Smooth muscle cell (in vitro differentiated cells): Measurements from ENCODE around the gene ATAD2B. TPM values are rescaled to one million over a fixed set of nuclear protein-coding genes. Genes with fewer than 3 reads are reported as not detected.
"Not testable (repeated sequence)": the region's sequence is repeated elsewhere in the genome, so short reads cannot be mapped to it uniquely, and the experiment has no call there.

Experiments
- DNase-seq: peaks from one replicate; lab custom pipeline; 2025; ENCODE audit not compliant: unreplicated experiment; lab: John Stamatoyannopoulos, UW
- H2AFZ ChIP-seq: fragments of 200-600 bp; sonication (generic); 2 replicates; pipeline ENCODE4 v1.6.0; 2016; ENCODE audit warnings: antibody characterized with exemption, low read depth, mild to moderate bottlenecking
- H3F3A ChIP-seq: fragments of 200-600 bp; sonication (generic); 2 replicates; pipeline ENCODE4 v1.6.0; 2017; ENCODE audit warnings: antibody characterized with exemption, low read depth
- H3K27ac ChIP-seq: fragments of 200-600 bp; sonication (generic); 2 replicates; pipeline ENCODE4 v1.5.1; 2016; ENCODE audit warnings: low read depth, mild to moderate bottlenecking
- H3K27me3 ChIP-seq: fragments of 200-600 bp; sonication (generic); 2 replicates; pipeline ENCODE4 v1.6.1; 2016; ENCODE audit warnings: low read depth, mild to moderate bottlenecking
- H3K36me3 ChIP-seq: fragments of 200-600 bp; sonication (generic); 2 replicates; pipeline ENCODE4 v1.5.1; 2016; ENCODE audit warnings: low read depth
- H3K4me1 ChIP-seq: fragments of 200-600 bp; sonication (generic); 2 replicates; pipeline ENCODE4 v1.5.1; 2016; ENCODE audit warnings: low read depth
- H3K4me2 ChIP-seq: fragments of 200-600 bp; sonication (generic); 2 replicates; pipeline ENCODE4 v1.6.0; 2016; ENCODE audit warnings: mild to moderate bottlenecking
- H3K4me3 ChIP-seq: fragments of 200-600 bp; sonication (generic); 2 replicates; pipeline ENCODE4 v1.5.1; 2016; ENCODE audit warnings: mild to moderate bottlenecking
- H3K79me2 ChIP-seq: fragments of 200-600 bp; sonication (generic); 2 replicates; pipeline ENCODE4 v1.6.0; 2016; ENCODE audit warnings: low read depth, mild to moderate bottlenecking
- H3K9ac ChIP-seq: fragments of 200-600 bp; sonication (generic); 2 replicates; pipeline ENCODE4 v1.6.0; 2016; ENCODE audit warnings: low read depth
- H3K9me3 ChIP-seq: fragments of 200-600 bp; sonication (generic); replicated peaks from 2 replicates; pipeline ENCODE4 v1.5.1; 2016; ENCODE audit warnings: low read depth
- H4K20me1 ChIP-seq: fragments of 200-600 bp; sonication (generic); 2 replicates; pipeline ENCODE4 v1.6.0; 2016; ENCODE audit warnings: low read depth
- WGBS: methylation state at CpG from one replicate; pipeline ENCODE4 v1.1.7; 2016; ENCODE audit warnings: low lambda C conversion rate; 5-methylcytosine and 5-hydroxymethylcytosine counted together
- polyA plus RNA-seq: library from polyadenylated mRNA; unstranded; fragments of >200 nt; fragmentation: Nextera tagmentation; extraction: Ambion mirVana; gene quantifications from 2 replicates; pipeline ENCODE4 v1.2.1, GENCODE V29; 2016
- total RNA-seq: library from RNA; depleted of rRNA; stranded (reverse); fragments of >200 nt; gene quantifications from 2 replicates; pipeline ENCODE4 v1.2.3, GENCODE V29; 2014
- TF ChIP-seq, protein P1 (sequence below): fragments of 200-600 bp; sonication (generic); IDR thresholded peaks from 2 replicates; pipeline ENCODE4 v1.5.1; 2017; ENCODE audit warnings: borderline replicate concordance, mild to moderate bottlenecking, antibody characterized with exemption; ENCODE audit not compliant: insufficient read depth, poor library complexity, severe bottlenecking

The ATAD2B gene
- total and polyA plus RNA-seq, 2 experiments from 2014 or later, result 6.2 to 17.5 TPM

DNA sequence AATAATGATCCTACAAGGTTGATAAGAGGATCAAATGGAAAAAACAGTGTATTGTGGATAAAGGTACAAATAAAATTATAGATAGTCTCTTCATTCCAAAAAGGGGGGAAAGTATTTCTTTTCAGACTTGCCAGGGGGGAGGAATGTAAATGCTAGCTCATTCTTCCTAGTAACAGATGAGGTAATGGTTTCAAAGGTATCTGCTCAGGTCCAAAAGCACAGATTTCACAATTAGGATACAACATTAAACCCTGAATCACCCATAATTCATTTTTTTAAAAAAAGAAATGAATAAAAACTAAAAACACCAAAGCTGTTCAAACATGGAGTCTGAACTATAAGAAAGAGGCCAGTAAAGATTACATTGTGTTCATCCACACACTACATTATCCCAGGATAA is 142.0 kb downstream of the ATAD2B start:
- no peaks in the 10 kb centered on the region for H4K20me1 ChIP-seq
- H3K36me3 ChIP-seq, result peaks cover 5% of the 10 kb centered on the region
- DNase-seq, result no peak
- TF ChIP-seq, protein P1, sequence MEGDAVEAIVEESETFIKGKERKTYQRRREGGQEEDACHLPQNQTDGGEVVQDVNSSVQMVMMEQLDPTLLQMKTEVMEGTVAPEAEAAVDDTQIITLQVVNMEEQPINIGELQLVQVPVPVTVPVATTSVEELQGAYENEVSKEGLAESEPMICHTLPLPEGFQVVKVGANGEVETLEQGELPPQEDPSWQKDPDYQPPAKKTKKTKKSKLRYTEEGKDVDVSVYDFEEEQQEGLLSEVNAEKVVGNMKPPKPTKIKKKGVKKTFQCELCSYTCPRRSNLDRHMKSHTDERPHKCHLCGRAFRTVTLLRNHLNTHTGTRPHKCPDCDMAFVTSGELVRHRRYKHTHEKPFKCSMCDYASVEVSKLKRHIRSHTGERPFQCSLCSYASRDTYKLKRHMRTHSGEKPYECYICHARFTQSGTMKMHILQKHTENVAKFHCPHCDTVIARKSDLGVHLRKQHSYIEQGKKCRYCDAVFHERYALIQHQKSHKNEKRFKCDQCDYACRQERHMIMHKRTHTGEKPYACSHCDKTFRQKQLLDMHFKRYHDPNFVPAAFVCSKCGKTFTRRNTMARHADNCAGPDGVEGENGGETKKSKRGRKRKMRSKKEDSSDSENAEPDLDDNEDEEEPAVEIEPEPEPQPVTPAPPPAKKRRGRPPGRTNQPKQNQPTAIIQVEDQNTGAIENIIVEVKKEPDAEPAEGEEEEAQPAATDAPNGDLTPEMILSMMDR, result no peak
- H3F3A ChIP-seq, result peaks cover 2% of the 10 kb centered on the region
- no peak overlapping the region for H3K9ac ChIP-seq
- no peaks in the 10 kb centered on the region for H3K27me3 ChIP-seq
- H3K9me3 ChIP-seq, result no peaks in the 10 kb centered on the region
- no peak overlapping the region for H3K4me2 ChIP-seq
- no peak overlapping the region for H2AFZ ChIP-seq
- no peak overlapping the region for H3K4me3 ChIP-seq
- no peak overlapping the region for H3K27ac ChIP-seq
- H3K4me1 ChIP-seq, result no peaks in the 10 kb centered on the region
- H3K79me2 ChIP-seq, result no peaks in the 10 kb centered on the region

DNA sequence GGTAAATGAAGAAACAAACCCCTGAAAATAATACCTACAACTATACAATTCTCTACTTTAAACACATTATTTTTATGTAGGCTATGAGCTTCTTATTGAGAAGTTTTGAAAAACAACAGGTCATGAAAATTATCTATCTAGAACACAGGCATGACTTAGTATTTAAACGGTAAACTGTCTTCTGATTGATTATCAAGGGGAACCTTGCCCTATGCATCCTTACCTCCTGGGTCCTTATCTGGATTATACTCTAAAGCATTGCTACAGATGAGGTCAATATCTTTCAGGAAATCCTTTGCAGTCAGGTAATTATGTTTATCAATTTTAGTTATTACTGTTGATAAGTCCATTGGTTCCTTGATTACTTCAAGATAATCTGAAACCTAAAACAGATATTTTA is 144.3 kb downstream of the ATAD2B start:
- no peak overlapping the region for H3K4me2 ChIP-seq
- DNase-seq, result no peak
- no peaks in the 10 kb centered on the region for H4K20me1 ChIP-seq
- no peaks in the 10 kb centered on the region for H3K79me2 ChIP-seq
- no peaks in the 10 kb centered on the region for H3K9me3 ChIP-seq
- H3K4me3 ChIP-seq, result no peak overlapping the region
- H3K9ac ChIP-seq, result no peak overlapping the region
- H3K4me1 ChIP-seq, result no peaks in the 10 kb centered on the region
- TF ChIP-seq, protein P1, result no peak
- peaks cover 2% of the 10 kb centered on the region for H3F3A ChIP-seq
- no peaks in the 10 kb centered on the region for H3K27me3 ChIP-seq
- H2AFZ ChIP-seq, result no peak overlapping the region
- no peak overlapping the region for H3K27ac ChIP-seq
- H3K36me3 ChIP-seq, result peaks cover 5% of the 10 kb centered on the region
- WGBS, result 89% methylated on average over 1 of the region's 1 CpG

DNA sequence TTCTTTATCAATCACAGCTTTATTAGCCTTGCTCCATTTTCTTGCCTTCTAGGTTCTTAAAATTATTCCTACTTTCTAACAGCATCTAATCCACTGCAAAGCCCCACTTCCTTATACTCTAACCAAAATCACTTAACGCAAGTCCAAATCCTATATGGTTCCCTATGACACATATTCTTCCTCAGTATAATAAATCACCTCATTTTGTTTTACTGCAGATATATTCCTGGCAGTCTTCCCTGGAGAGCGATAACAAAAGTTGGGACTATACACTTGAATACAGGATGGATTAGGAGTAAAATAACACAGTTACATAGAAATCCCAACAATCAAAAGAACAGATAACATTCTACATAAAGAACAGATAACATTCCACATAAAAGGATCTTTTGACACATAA is 144.8 kb downstream of the ATAD2B start:
- Histone ChIP-seq H3K4me2 (no peak overlapping the region), H4K20me1 (no peaks in the 10 kb centered on the region), H3K27ac (no peak overlapping the region), H3K4me1 (no peaks in the 10 kb centered on the region), H3K4me3 (no peak overlapping the region), H3F3A (peaks cover 2% of the 10 kb centered on the region), H3K9ac (no peak overlapping the region), H3K9me3 (no peaks in the 10 kb centered on the region), H3K79me2 (no peaks in the 10 kb centered on the region), H3K27me3 (no peaks in the 10 kb centered on the region), H2AFZ (no peak overlapping the region), H3K36me3 (peaks cover 5% of the 10 kb centered on the region)
- TF ChIP-seq, protein P1, result no peak
- 91% methylated on average over 2 of the region's 2 CpGs for WGBS
- no peak for DNase-seq

DNA sequence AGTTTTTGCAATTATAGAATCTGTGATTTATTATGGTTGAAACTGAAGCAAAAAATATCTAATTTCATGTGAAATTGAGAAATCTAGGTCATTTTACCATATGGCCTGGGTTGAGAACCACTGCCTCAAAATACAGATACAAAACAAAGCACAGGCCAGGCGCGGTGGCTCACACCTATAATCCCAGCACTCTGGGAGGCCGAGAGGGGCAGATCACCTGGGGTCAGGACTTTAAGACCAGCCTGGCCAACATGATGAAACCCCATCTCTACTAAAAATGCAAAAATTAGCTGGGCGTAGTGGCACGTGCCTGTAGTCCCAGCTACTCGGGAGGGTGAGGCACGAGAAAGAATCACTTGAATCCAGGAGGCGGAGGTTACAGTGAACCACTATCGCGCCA is 146.5 kb downstream of the ATAD2B start:
- not testable (repeated sequence) for H3K9ac ChIP-seq, H3K36me3 ChIP-seq, H3K9me3 ChIP-seq, H3K4me3 ChIP-seq, H3K79me2 ChIP-seq, H3F3A ChIP-seq, H3K4me2 ChIP-seq, H3K27ac ChIP-seq, H2AFZ ChIP-seq, H3K4me1 ChIP-seq, DNase-seq, H3K27me3 ChIP-seq, H4K20me1 ChIP-seq
- WGBS, result 97% methylated on average over 10 of the region's 10 CpGs
